Ascending aorta (tissue), 2 donors: Measurements from ENCODE around the gene DPH1. TPM values are rescaled to one million over a fixed set of nuclear protein-coding genes. Genes with fewer than 3 reads are reported as not detected.

Experiments used
- DNase-seq, 2 donors: peaks; one replicate each; pipeline ENCODE4 v3.0.0-alpha.2; 2019; ENCODE audit warnings: low spot score in 2 of 2
- H3K27ac ChIP-seq, 2 donors: fragments of 200-600 bp; sonication (generic); one replicate each; pipeline ENCODE4 v1.5.1; 2016 to 2017; ENCODE audit warnings: mild to moderate bottlenecking in 1 of 2
- H3K27me3 ChIP-seq: fragments of 200-600 bp; sonication (generic); one replicate; pipeline ENCODE4 v1.5.1; 2017
- H3K36me3 ChIP-seq, 2 donors: fragments of 200-600 bp; sonication (generic); one replicate each; pipeline ENCODE4 v1.5.1; 2016
- H3K4me1 ChIP-seq, 2 donors: fragments of 200-600 bp; sonication (generic); one replicate each; pipeline ENCODE4 v1.5.1; 2016 to 2017; ENCODE audit warnings: mild to moderate bottlenecking in 1 of 2
- H3K4me3 ChIP-seq, 2 donors: fragments of 200-600 bp; sonication (generic); one replicate each; pipeline ENCODE4 v1.5.1; 2016 to 2017; ENCODE audit warnings: mild to moderate bottlenecking in 1 of 2
- H3K9me3 ChIP-seq, 2 donors: fragments of 200-600 bp; sonication (generic); one replicate each; pipeline ENCODE4 v1.5.1; 2016
- intact Hi-C: fragments of 100-400 bp; cut with DNase I; formaldehyde crosslinking; loops from one replicate; pipeline ENCODE4 v1.15.1; 2023
- total RNA-seq: library from RNA; depleted of rRNA; stranded (reverse); fragments of >200 nt; gene quantifications from one replicate; pipeline ENCODE4 v1.1.0, GENCODE V29; 2016
- TF ChIP-seq, protein P1 (sequence below), 3 experiments: fragments of 200-600 bp in 2 of 3; fragments of 450-650 bp in 1 of 3; sonication (generic) in 2 of 3; IDR thresholded peaks; one replicate each; pipeline ENCODE4 v1.5.1; 2016 to 2019; ENCODE audit warnings: antibody characterized with exemption in 3 of 3, mild to moderate bottlenecking in 1 of 3, moderate library complexity in 1 of 3

Gene DPH1
- total RNA-seq, 1 donor from 2014 or later: 125 TPM

DNA sequence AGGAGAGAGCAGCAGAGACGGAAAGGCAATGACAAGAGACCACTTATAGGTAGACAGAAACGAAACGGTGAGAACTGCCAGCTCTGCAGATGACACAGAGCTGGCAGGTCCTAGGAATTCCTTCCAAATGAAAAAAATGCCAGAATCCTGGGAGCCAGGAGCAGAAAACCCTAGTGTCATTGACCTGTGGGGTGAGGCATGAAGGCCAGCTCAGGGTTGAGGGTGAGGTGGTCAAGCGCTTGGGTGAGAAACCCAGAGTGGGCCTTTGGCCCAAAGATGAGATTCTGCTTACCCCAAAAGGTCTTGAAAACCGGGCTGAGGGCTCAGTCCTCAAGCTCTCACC, 34.2 kb downstream of the DPH1 start:
- TF ChIP-seq, protein P1, sequence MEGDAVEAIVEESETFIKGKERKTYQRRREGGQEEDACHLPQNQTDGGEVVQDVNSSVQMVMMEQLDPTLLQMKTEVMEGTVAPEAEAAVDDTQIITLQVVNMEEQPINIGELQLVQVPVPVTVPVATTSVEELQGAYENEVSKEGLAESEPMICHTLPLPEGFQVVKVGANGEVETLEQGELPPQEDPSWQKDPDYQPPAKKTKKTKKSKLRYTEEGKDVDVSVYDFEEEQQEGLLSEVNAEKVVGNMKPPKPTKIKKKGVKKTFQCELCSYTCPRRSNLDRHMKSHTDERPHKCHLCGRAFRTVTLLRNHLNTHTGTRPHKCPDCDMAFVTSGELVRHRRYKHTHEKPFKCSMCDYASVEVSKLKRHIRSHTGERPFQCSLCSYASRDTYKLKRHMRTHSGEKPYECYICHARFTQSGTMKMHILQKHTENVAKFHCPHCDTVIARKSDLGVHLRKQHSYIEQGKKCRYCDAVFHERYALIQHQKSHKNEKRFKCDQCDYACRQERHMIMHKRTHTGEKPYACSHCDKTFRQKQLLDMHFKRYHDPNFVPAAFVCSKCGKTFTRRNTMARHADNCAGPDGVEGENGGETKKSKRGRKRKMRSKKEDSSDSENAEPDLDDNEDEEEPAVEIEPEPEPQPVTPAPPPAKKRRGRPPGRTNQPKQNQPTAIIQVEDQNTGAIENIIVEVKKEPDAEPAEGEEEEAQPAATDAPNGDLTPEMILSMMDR (IDR thresholded peaks at IDR 0.05): no peak
- peak overlapping the region in 1 of 2 donors; percentile 51 for H3K27ac ChIP-seq
- no peaks in the 10 kb centered on the region for H3K9me3 ChIP-seq
- DNase-seq: no peak
- peaks cover 26 to 59% of the 10 kb centered on the region in 2 donors for H3K36me3 ChIP-seq
- intact Hi-C loops: no loop called here
- no peak overlapping the region for H3K4me3 ChIP-seq
- H3K27me3 ChIP-seq: no peaks in the 10 kb centered on the region
- H3K4me1 ChIP-seq: peaks cover 0 to 14% of the 10 kb centered on the region in 2 donors

DNA sequence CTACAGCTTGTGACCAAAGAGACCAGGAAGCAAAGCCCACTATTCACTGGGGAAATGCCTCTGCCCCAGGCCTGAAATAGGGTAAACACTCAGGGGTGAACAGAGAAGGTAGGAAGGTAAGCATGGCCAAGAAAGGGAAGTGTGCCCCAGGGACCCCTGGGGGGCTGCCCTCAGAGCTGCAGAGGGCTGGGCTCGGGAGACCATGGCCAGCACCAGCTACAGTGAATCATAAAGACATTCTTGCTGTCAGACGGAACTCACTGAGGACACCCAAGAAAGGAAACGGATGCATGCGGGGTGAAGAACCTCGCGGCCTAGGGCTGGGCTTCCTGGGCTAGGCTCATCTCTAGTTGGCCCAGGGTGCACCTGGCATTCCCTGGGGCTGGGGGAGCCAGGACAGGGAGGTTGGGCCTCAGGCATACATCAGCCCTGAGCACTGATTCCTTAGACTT, 34.6 kb downstream of the DPH1 start:
- peaks cover 26 to 59% of the 10 kb centered on the region in 2 donors for H3K36me3 ChIP-seq
- no peak for DNase-seq
- H3K27me3 ChIP-seq: no peaks in the 10 kb centered on the region
- H3K4me1 ChIP-seq: peaks cover 0 to 14% of the 10 kb centered on the region in 2 donors
- TF ChIP-seq, protein P1 (IDR thresholded peaks at IDR 0.05): no peak
- intact Hi-C loops: no loop called here
- H3K9me3 ChIP-seq: no peaks in the 10 kb centered on the region
- H3K4me3 ChIP-seq: no peak overlapping the region
- H3K27ac ChIP-seq: peak overlapping the region; percentile 41 to 51

DNA sequence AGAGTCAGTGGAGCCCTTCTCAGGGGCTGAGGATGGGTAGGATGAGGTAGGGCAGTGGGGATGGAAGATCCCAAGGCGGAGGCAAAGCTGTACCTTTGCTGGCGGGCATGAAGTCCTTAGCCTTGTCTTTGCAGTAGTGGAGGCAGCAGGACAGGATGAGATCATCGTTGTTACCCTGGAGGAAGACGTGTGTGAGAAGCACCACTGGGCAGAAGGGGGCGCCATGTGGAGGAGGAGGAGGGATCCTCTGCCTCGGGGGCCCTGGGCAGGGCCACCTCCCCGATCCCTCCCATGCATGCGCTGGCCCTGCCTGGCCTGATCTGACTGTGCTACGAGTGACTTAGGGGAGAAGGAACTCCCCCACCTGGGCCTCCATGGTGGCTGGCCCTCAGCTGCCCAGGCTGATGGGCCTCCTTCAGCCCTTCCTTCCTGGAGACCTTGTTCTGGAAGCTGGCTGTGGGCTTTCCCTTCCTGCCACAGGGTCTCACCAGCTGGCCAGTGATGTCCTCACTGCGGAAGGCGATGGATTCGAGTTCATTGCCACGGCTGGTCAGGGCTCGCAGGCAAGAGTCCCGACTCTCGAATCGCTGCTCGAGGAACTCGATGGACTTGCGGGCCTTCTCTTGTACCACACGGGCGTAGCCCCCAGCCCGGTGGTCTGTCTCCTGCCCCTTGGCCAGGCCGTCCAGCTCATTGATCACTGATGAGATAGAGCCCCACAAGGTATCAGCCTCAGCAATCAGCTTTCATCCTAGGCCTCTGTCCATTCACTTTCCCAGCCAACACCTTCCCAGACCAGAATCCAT, 35.2 kb downstream of the DPH1 start:
- no peaks in the 10 kb centered on the region for H3K27me3 ChIP-seq
- H3K27ac ChIP-seq: peak overlapping the region; percentile 41 to 51
- no peak for DNase-seq
- TF ChIP-seq, protein P1 (IDR thresholded peaks at IDR 0.05): peak in 1 of 3 experiments; percentile 29
- no peak overlapping the region for H3K4me3 ChIP-seq
- H3K36me3 ChIP-seq: peaks cover 26 to 55% of the 10 kb centered on the region in 2 donors
- H3K4me1 ChIP-seq: peaks cover 0 to 14% of the 10 kb centered on the region in 2 donors
- intact Hi-C loops: no loop called here
- H3K9me3 ChIP-seq: no peaks in the 10 kb centered on the region

DNA sequence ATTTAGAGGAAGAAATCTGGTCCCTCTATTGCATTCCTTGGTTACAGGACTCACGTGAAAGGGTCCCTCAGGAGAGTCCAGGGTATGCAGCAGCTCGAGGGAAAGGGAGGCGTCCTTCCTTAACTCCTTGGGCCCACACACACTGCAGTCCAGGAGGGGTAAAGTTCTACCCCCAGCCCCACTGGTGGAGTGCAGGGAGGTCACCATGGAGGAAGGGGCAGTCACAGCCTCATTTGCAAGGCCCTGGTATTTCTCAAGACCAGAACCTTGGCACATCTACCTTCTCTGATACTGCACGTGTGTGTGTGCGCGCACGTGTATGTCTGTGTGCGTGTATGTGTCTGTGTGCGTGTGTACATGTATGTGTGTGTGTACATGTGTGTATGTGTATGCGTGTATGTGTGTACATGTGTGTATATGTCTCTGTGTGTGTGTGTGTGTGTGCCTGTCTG, 36.0 kb downstream of the DPH1 start:
- peaks cover 0 to 14% of the 10 kb centered on the region in 2 donors for H3K4me1 ChIP-seq
- H3K36me3 ChIP-seq: peaks cover 24 to 56% of the 10 kb centered on the region in 2 donors

DNA sequence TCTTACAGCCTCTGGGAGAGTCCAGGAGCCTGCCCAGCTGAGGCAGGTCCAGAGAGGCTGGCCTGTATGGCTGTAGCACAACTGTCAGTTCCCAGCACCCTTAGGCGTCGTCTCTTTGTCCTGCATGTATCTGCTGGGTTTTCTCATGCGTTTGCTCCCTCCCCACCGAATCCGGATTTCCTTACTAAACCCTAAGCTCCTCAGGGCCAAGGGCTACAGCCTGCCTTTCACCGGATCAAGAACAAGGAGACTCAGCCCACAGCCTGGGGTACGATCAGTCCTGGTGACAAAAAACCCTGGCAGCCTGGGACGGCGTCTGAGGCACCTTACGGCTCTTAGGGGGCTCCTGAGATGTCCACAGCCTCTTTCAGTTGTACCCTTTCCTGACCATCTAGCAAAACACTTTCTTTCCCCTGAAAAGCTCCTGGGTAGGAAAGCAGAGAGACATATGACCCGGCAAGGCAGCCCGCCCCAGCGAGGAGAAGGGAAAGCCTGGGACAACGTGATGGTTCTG, 37.2 kb downstream of the DPH1 start:
- intact Hi-C loops: no loop called here
- no peak overlapping the region for H3K4me3 ChIP-seq
- H3K27me3 ChIP-seq: no peaks in the 10 kb centered on the region
- TF ChIP-seq, protein P1 (IDR thresholded peaks at IDR 0.05): no peak
- H3K27ac ChIP-seq: peak overlapping the region; percentile 19 to 53
- H3K36me3 ChIP-seq: peaks cover 19 to 61% of the 10 kb centered on the region in 2 donors
- H3K4me1 ChIP-seq: peaks cover 0 to 14% of the 10 kb centered on the region in 2 donors
- H3K9me3 ChIP-seq: no peaks in the 10 kb centered on the region
- DNase-seq: no peak

More for the DNA sequence above, 36.0 kb downstream of the DPH1 start:
- DNase-seq: no peak
- H3K27ac ChIP-seq: peak overlapping the region; percentile 41 to 51
- no peaks in the 10 kb centered on the region for H3K9me3 ChIP-seq
- intact Hi-C loops: no loop called here
- TF ChIP-seq, protein P1 (IDR thresholded peaks at IDR 0.05): no peak
- no peaks in the 10 kb centered on the region for H3K27me3 ChIP-seq
- H3K4me3 ChIP-seq: no peak overlapping the region
